ENCODE data around the gene AURKA. TPM values are rescaled to one million over a fixed set of nuclear protein-coding genes. Genes with fewer than 3 reads are reported as not detected.

AURKA gene
- total and polyA plus RNA-seq, 2 donors (not counting 1 experiment from before 2014, with no cell fraction given) = 27.7 to 32.7 TPM

DNA sequence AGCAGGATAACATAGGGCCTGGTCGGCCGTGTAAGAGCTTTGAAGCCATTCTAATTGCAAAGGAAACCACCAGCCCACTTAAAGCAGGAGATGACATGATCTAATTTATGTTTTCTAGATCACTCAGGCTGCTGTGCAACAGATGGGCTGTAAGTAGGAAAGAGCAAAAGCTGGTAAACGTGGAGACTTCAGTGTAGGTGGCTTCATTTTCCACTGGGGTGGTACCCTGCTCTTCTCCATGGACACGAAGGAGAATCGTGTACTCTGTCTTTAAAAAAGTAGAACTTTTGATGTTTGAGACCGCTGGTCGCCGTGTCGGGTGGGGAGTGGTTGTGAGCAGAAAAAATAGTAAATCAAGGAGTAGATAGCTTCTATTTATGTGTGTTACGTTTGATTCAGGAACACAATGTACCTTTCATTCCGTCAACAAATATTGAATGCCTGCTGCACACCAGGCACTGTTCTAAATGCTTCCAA is 26.4 kb upstream of the AURKA start:
- H3K27ac ChIP-seq (ENCODE audit: insufficient read depth, low read length) = peak overlapping the region; percentile 58
- no peaks in the 10 kb centered on the region for H3K36me3 ChIP-seq (ENCODE audit: control insufficient read depth, insufficient read depth, low read length)
- H3K4me2 ChIP-seq (ENCODE audit: extremely low read depth, insufficient read depth, low read length) = peak overlapping the region; percentile 38
- no peak for DNase-seq (ENCODE audit: low read depth in 2 of 2)
- no peak overlapping the region for H2AFZ ChIP-seq (ENCODE audit: low read length)
- TF ChIP-seq, protein P1, sequence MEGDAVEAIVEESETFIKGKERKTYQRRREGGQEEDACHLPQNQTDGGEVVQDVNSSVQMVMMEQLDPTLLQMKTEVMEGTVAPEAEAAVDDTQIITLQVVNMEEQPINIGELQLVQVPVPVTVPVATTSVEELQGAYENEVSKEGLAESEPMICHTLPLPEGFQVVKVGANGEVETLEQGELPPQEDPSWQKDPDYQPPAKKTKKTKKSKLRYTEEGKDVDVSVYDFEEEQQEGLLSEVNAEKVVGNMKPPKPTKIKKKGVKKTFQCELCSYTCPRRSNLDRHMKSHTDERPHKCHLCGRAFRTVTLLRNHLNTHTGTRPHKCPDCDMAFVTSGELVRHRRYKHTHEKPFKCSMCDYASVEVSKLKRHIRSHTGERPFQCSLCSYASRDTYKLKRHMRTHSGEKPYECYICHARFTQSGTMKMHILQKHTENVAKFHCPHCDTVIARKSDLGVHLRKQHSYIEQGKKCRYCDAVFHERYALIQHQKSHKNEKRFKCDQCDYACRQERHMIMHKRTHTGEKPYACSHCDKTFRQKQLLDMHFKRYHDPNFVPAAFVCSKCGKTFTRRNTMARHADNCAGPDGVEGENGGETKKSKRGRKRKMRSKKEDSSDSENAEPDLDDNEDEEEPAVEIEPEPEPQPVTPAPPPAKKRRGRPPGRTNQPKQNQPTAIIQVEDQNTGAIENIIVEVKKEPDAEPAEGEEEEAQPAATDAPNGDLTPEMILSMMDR (conservative IDR thresholded peaks at IDR 0.05 in 1 of 2, IDR thresholded peaks at IDR 0.05 in 1 of 2; ENCODE audit: low read depth in 1 of 2, low read length in 2 of 2) = no peak
- no peak for TF ChIP-seq EZH2 (IDR thresholded peaks at IDR 0.05; ENCODE audit: low read length, missing control alignments)
- peaks cover 65% of the 10 kb centered on the region for H3K79me2 ChIP-seq (ENCODE audit: control insufficient read depth, insufficient read depth, low read length)
- no peaks in the 10 kb centered on the region for H3K27me3 ChIP-seq (ENCODE audit: control insufficient read depth, insufficient read depth, low read length)
- H3K9me3 ChIP-seq (ENCODE audit: control insufficient read depth, insufficient read depth, low read depth, low read length) = no peaks in the 10 kb centered on the region
- peaks cover 35% of the 10 kb centered on the region for H3K4me1 ChIP-seq (ENCODE audit: control insufficient read depth, extremely low read depth, insufficient read depth, low read length)
- no peaks in the 10 kb centered on the region for H4K20me1 ChIP-seq (ENCODE audit: control insufficient read depth, extremely low read depth, insufficient read depth, low read length)
- no peak overlapping the region for H3K4me3 ChIP-seq (replicated peaks in 1 of 4; ENCODE audit: control extremely low read depth in 1 of 4, insufficient read depth in 1 of 4, low read depth in 3 of 4, low read length in 4 of 4)
- no peak overlapping the region for H3K9ac ChIP-seq (ENCODE audit: insufficient read depth, low read length)

DNA sequence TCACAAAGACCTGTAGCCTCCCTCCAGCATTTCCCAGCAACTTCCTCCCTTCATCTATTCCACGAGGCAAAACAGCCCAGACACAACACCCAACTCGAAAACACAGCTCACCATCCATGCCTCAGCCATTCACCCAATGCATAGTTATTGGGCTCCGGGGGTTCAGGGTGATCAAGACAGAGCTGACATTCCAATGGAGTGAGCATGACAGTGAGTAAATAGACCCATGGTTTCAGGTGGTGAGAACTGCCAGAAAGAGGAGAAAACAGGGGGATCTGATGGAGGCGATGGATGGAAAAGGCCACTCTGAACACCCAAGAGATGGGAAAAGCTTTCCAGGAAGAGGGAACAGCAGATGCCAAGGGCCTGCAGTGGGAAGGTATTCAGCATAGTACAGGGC is 25.9 kb upstream of the AURKA start:
- Histone ChIP-seq H3K9me3 (ENCODE audit: control insufficient read depth, insufficient read depth, low read depth, low read length) (no peaks in the 10 kb centered on the region), H3K4me1 (ENCODE audit: control insufficient read depth, extremely low read depth, insufficient read depth, low read length) (peaks cover 31% of the 10 kb centered on the region), H4K20me1 (ENCODE audit: control insufficient read depth, extremely low read depth, insufficient read depth, low read length) (no peaks in the 10 kb centered on the region), H2AFZ (ENCODE audit: low read length) (no peak overlapping the region), H3K27ac (ENCODE audit: insufficient read depth, low read length) (peak overlapping the region; percentile 58), H3K36me3 (ENCODE audit: control insufficient read depth, insufficient read depth, low read length) (no peaks in the 10 kb centered on the region), H3K4me2 (ENCODE audit: extremely low read depth, insufficient read depth, low read length) (no peak overlapping the region), H3K4me3 (replicated peaks in 1 of 4; ENCODE audit: control extremely low read depth in 1 of 4, insufficient read depth in 1 of 4, low read depth in 3 of 4, low read length in 4 of 4) (no peak overlapping the region), H3K9ac (ENCODE audit: insufficient read depth, low read length) (no peak overlapping the region), H3K79me2 (ENCODE audit: control insufficient read depth, insufficient read depth, low read length) (peaks cover 68% of the 10 kb centered on the region), H3K27me3 (ENCODE audit: control insufficient read depth, insufficient read depth, low read length) (no peaks in the 10 kb centered on the region)
- no peak for TF ChIP-seq EZH2 (IDR thresholded peaks at IDR 0.05; ENCODE audit: low read length, missing control alignments)
- TF ChIP-seq, protein P1 (conservative IDR thresholded peaks at IDR 0.05 in 1 of 2, IDR thresholded peaks at IDR 0.05 in 1 of 2; ENCODE audit: low read depth in 1 of 2, low read length in 2 of 2) = no peak
- DNase-seq (ENCODE audit: low read depth in 2 of 2) = peak in 1 of 2 donors; percentile 53

DNA sequence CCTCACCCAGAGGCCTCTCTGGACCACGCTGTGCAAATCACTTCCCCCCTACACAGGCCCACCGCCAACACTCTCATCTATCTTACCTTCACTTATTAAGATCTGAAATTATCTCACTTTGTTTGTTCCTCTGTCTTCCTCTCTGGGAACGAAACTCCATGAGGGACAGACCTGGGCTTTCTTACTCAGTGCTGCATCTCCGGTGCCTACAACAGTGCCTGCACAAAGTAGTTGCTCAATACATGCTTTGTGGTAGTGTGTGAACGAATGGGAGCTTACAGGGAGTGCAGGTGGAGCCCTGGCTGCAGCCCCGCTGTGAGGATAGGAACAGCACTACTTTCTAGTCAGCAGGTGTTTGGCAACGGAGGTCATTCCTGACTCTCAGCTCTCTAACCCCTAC is 25.4 kb upstream of the AURKA start:
- H3K27ac ChIP-seq (ENCODE audit: insufficient read depth, low read length) = peak overlapping the region; percentile 58
- H3K4me1 ChIP-seq (ENCODE audit: control insufficient read depth, extremely low read depth, insufficient read depth, low read length) = peaks cover 29% of the 10 kb centered on the region
- TF ChIP-seq, protein P1 (conservative IDR thresholded peaks at IDR 0.05 in 1 of 2, IDR thresholded peaks at IDR 0.05 in 1 of 2; ENCODE audit: low read depth in 1 of 2, low read length in 2 of 2) = no peak
- no peak for TF ChIP-seq EZH2 (IDR thresholded peaks at IDR 0.05; ENCODE audit: low read length, missing control alignments)
- H3K79me2 ChIP-seq (ENCODE audit: control insufficient read depth, insufficient read depth, low read length) = peaks cover 72% of the 10 kb centered on the region
- no peak overlapping the region for H3K4me3 ChIP-seq (replicated peaks in 1 of 4; ENCODE audit: control extremely low read depth in 1 of 4, insufficient read depth in 1 of 4, low read depth in 3 of 4, low read length in 4 of 4)
- DNase-seq (ENCODE audit: low read depth in 2 of 2) = no peak
- H3K9ac ChIP-seq (ENCODE audit: insufficient read depth, low read length) = no peak overlapping the region
- no peak overlapping the region for H2AFZ ChIP-seq (ENCODE audit: low read length)
- H3K36me3 ChIP-seq (ENCODE audit: control insufficient read depth, insufficient read depth, low read length) = no peaks in the 10 kb centered on the region
- H3K4me2 ChIP-seq (ENCODE audit: extremely low read depth, insufficient read depth, low read length) = peak overlapping the region; percentile 13
- no peaks in the 10 kb centered on the region for H3K9me3 ChIP-seq (ENCODE audit: control insufficient read depth, insufficient read depth, low read depth, low read length)
- H3K27me3 ChIP-seq (ENCODE audit: control insufficient read depth, insufficient read depth, low read length) = no peaks in the 10 kb centered on the region
- no peaks in the 10 kb centered on the region for H4K20me1 ChIP-seq (ENCODE audit: control insufficient read depth, extremely low read depth, insufficient read depth, low read length)

Data from fibroblast of lung (primary cell).